Adipocyte (in vitro differentiated cells): ENCODE results near the gene PSMD14.

Experiments used
- DNase-seq: peaks from one replicate; pipeline ENCODE4 v3.0.0-alpha.2; 2015; ENCODE audit warnings: low read depth
- H3K27me3 ChIP-seq: replicated peaks from 2 replicates; pipeline ENCODE4 v1.7.0; 2013; ENCODE audit warnings: mild to moderate bottlenecking, low read length, moderate library complexity; ENCODE audit not compliant: control insufficient read depth, insufficient read depth
- H3K36me3 ChIP-seq: 2 replicates; pipeline ENCODE4 v1.7.0; 2013; ENCODE audit warnings: low read length, mild to moderate bottlenecking, moderate library complexity; ENCODE audit not compliant: control insufficient read depth, insufficient read depth, severe bottlenecking
- H3K4me1 ChIP-seq: 2 replicates; pipeline ENCODE4 v1.7.0; 2013; ENCODE audit warnings: mild to moderate bottlenecking, low read length, moderate library complexity; ENCODE audit not compliant: control insufficient read depth, insufficient read depth
- H3K4me3 ChIP-seq: 2 replicates; pipeline ENCODE4 v1.7.0; 2013; ENCODE audit warnings: mild to moderate bottlenecking, low read length, moderate library complexity
- H3K9ac ChIP-seq: 2 replicates; pipeline ENCODE4 v1.7.0; 2013; ENCODE audit warnings: mild to moderate bottlenecking, low read length, moderate library complexity
- H3K9me3 ChIP-seq: 2 replicates; pipeline ENCODE4 v1.7.0; 2013; ENCODE audit warnings: mild to moderate bottlenecking, low read length, moderate library complexity; ENCODE audit not compliant: control insufficient read depth

Gene PSMD14

GRCh38 chr2:161414042-161415033, 106.1 kb downstream of the PSMD14 start:
- peaks cover 9% of the 10 kb centered on the region for H3K36me3 ChIP-seq
- peak; percentile 57 for DNase-seq
- no peaks in the 10 kb centered on the region for H3K9me3 ChIP-seq
- H3K27me3 ChIP-seq, result peaks cover 43% of the 10 kb centered on the region
- peak overlapping the region; percentile 48 for H3K9ac ChIP-seq
- peak overlapping the region; percentile 78 for H3K4me3 ChIP-seq
- peaks cover 19% of the 10 kb centered on the region for H3K4me1 ChIP-seq

GRCh38 chr2:161415034-161415986, 107.1 kb downstream of the PSMD14 start:
- Histone ChIP-seq H3K4me3 (peak overlapping the region; percentile 78), H3K4me1 (peaks cover 19% of the 10 kb centered on the region), H3K9ac (peak overlapping the region; percentile 48), H3K9me3 (no peaks in the 10 kb centered on the region), H3K27me3 (peaks cover 53% of the 10 kb centered on the region), H3K36me3 (peaks cover 4% of the 10 kb centered on the region)
- DNase-seq, result no peak

GRCh38 chr2:161415987-161416707, 107.9 kb downstream of the PSMD14 start, which contains the start of gene TBR1:
Gene TBR1, plus strand, starts transcription at chr2:161416297. Its CDS starts 114 bp downstream, at chr2:161416411.
- Histone ChIP-seq H3K4me3 (peak within 1 kb of the TSS; percentile 78), H3K4me1 (peaks cover 19% of the 10 kb centered on the region), H3K9ac (peak within 1 kb of the TSS; percentile 48), H3K36me3 (peaks cover 4% of the 10 kb centered on the region), H3K9me3 (no peaks in the 10 kb centered on the region), H3K27me3 (peaks cover 59% of the 10 kb centered on the region)
- DNase-seq, result no peak

DNA sequence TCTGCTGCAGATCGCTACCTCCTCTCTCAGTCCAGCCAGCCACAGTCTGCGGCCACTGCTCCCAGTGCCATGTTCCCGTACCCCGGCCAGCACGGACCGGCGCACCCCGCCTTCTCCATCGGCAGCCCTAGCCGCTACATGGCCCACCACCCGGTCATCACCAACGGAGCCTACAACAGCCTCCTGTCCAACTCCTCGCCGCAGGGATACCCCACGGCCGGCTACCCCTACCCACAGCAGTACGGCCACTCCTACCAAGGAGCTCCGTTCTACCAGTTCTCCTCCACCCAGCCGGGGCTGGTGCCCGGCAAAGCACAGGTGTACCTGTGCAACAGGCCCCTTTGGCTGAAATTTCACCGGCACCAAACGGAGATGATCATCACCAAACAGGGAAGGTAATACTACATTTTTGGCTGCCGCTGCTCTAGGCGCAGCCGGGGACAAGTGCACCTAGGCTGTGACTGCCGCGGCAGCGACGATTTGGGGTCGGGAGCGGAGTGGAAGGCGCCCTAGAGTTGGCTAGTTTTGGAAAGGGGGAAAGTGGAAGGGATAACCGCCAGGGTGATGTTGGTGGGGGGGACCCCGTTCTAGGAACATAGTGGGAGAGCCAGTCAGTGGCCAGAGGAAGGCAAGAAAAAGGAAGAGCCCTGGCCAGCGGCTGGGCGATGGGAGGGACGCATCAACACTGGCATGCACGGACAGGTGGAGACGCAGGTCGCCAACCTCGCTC, 108.6 kb downstream of the PSMD14 start:
- Histone ChIP-seq H3K4me3 (no peak overlapping the region), H3K4me1 (peaks cover 19% of the 10 kb centered on the region), H3K9me3 (no peaks in the 10 kb centered on the region), H3K36me3 (no peaks in the 10 kb centered on the region), H3K27me3 (peaks cover 66% of the 10 kb centered on the region), H3K9ac (no peak overlapping the region)
- no peak for DNase-seq

- no peak overlapping the region for H3K4me3 ChIP-seq
- H3K9ac ChIP-seq, result no peak overlapping the region
- peaks cover 16% of the 10 kb centered on the region for H3K4me1 ChIP-seq
- DNase-seq, result no peak
- H3K36me3 ChIP-seq, result no peaks in the 10 kb centered on the region
- no peaks in the 10 kb centered on the region for H3K9me3 ChIP-seq
- H3K27me3 ChIP-seq, result peaks cover 74% of the 10 kb centered on the region
Observed at GRCh38 chr2:161417438-161418274, 109.4 kb downstream of the PSMD14 start.

DNA sequence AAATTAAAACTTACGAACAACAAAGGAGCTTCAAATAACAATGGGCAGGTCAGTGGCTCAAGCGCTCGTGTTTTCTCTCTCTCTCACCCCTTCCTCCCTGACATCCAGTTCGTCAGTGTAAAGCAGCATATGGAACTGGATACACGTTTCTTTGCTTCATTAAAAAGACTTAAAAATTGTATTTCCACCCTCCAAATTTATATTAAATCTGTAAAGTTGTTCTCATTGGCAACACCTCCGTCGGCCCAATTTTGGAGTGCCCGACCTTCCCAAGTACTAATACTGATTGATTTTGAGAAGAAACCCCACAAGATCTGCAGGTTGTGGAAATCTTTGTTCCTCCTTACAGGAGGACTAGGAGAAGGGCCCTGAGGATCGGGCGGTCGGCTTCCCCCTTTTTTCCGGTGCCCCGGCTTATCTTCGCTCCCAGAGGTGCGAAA, 110.1 kb downstream of the PSMD14 start:
- DNase-seq, result no peak
- no peak overlapping the region for H3K9ac ChIP-seq
- peaks cover 16% of the 10 kb centered on the region for H3K4me1 ChIP-seq
- peak overlapping the region; percentile 67 for H3K4me3 ChIP-seq
- no peaks in the 10 kb centered on the region for H3K9me3 ChIP-seq
- no peaks in the 10 kb centered on the region for H3K36me3 ChIP-seq
- H3K27me3 ChIP-seq, result peaks cover 78% of the 10 kb centered on the region

- no peaks in the 10 kb centered on the region for H3K36me3 ChIP-seq
- H3K9me3 ChIP-seq, result no peaks in the 10 kb centered on the region
- peak; percentile 43 for DNase-seq
- peaks cover 78% of the 10 kb centered on the region for H3K27me3 ChIP-seq
- H3K4me3 ChIP-seq, result peak overlapping the region; percentile 67
- peaks cover 16% of the 10 kb centered on the region for H3K4me1 ChIP-seq
- H3K9ac ChIP-seq, result no peak overlapping the region
Observed at GRCh38 chr2:161418715-161419637, 110.8 kb downstream of the PSMD14 start.

GRCh38 chr2:161419638-161420190, 111.5 kb downstream of the PSMD14 start:
- no peaks in the 10 kb centered on the region for H3K36me3 ChIP-seq
- H3K4me1 ChIP-seq, result peaks cover 16% of the 10 kb centered on the region
- no peak for DNase-seq
- peaks cover 85% of the 10 kb centered on the region for H3K27me3 ChIP-seq
- no peak overlapping the region for H3K4me3 ChIP-seq
- peaks cover 2% of the 10 kb centered on the region for H3K9me3 ChIP-seq
- no peak overlapping the region for H3K9ac ChIP-seq
